ENCODE results near the gene KIF18B. TPM values are rescaled to one million over a fixed set of nuclear protein-coding genes. Genes with fewer than 3 reads are reported as not detected.

The KIF18B gene
- total and polyA plus RNA-seq, 9 donors, result 0.10 to 0.79 (median 0.17) TPM; not detected in 3

GRCh38 chr17:44935116-44935515, 12.5 kb downstream of the KIF18B start:
- no peaks in the 10 kb centered on the region for H3K4me1 ChIP-seq (ENCODE audit: insufficient read depth)
- no peak overlapping the region for H3K4me3 ChIP-seq
- TF ChIP-seq CTCF (IDR thresholded peaks at IDR 0.05), result no peak
- TF ChIP-seq POLR2A (IDR thresholded peaks at IDR 0.05), result no peak
- TF ChIP-seq EP300 (IDR thresholded peaks at IDR 0.05), result no peak
- WGBS, 3 donors, result 92 to 98% (median 95%) methylated on average over 9 of the region's 9 CpGs
- no peak overlapping the region for H3K27ac ChIP-seq
- DNase-seq, result no peak
- no peaks in the 10 kb centered on the region for H3K36me3 ChIP-seq
- no peaks in the 10 kb centered on the region for H3K9me3 ChIP-seq
- intact Hi-C loops (cut with DNase I), result no loop called here
- no peaks in the 10 kb centered on the region for H3K27me3 ChIP-seq

- no peaks in the 10 kb centered on the region for H3K27me3 ChIP-seq
- TF ChIP-seq POLR2A (IDR thresholded peaks at IDR 0.05) (no peak), EP300 (IDR thresholded peaks at IDR 0.05) (no peak), CTCF (IDR thresholded peaks at IDR 0.05) (no peak)
- H3K4me1 ChIP-seq (ENCODE audit: insufficient read depth), result no peaks in the 10 kb centered on the region
- H3K4me3 ChIP-seq, result no peak overlapping the region
- WGBS, 3 donors, result 94 to 95% (median 94%) methylated on average over 10 of the region's 10 CpGs
- intact Hi-C loops (cut with DNase I), result no loop called here
- no peak for DNase-seq
- no peak overlapping the region for H3K27ac ChIP-seq
- H3K9me3 ChIP-seq, result no peaks in the 10 kb centered on the region
- no peaks in the 10 kb centered on the region for H3K36me3 ChIP-seq
These were observed 12.8 kb downstream of the KIF18B start for GRCh38 chr17:44934745-44935105.

GRCh38 chr17:44933824-44934744, 13.5 kb downstream of the KIF18B start:
- TF ChIP-seq EP300 (IDR thresholded peaks at IDR 0.05) (no peak), CTCF (IDR thresholded peaks at IDR 0.05) (no peak), POLR2A (IDR thresholded peaks at IDR 0.05) (no peak)
- Histone ChIP-seq H3K27me3 (no peaks in the 10 kb centered on the region), H3K27ac (no peak overlapping the region), H3K4me1 (ENCODE audit: insufficient read depth) (no peaks in the 10 kb centered on the region), H3K36me3 (no peaks in the 10 kb centered on the region), H3K9me3 (no peaks in the 10 kb centered on the region), H3K4me3 (no peak overlapping the region)
- WGBS, 3 donors, result 93 to 96% (median 93%) methylated on average over 28 to 34 of the region's 34 CpGs
- intact Hi-C loops (cut with DNase I), result no loop called here
- DNase-seq, result no peak

- Histone ChIP-seq H3K4me3 (no peak overlapping the region), H3K36me3 (no peaks in the 10 kb centered on the region), H3K9me3 (no peaks in the 10 kb centered on the region), H3K4me1 (ENCODE audit: insufficient read depth) (no peaks in the 10 kb centered on the region), H3K27ac (no peak overlapping the region), H3K27me3 (no peaks in the 10 kb centered on the region)
- intact Hi-C loops (cut with DNase I), result no loop called here
- no peak for TF ChIP-seq EP300 (IDR thresholded peaks at IDR 0.05)
- TF ChIP-seq POLR2A (IDR thresholded peaks at IDR 0.05), result no peak
- no peak for TF ChIP-seq CTCF (IDR thresholded peaks at IDR 0.05)
- no peak for DNase-seq
- WGBS, 3 donors, result 82 to 90% (median 84%) methylated on average over 6 of the region's 6 CpGs
These were observed 14.8 kb downstream of the KIF18B start for GRCh38 chr17:44932787-44933097.
